ENCODE measurements around the gene SPATA31E1.
"Not testable (repeated sequence)": the region's sequence is repeated elsewhere in the genome, so short reads cannot be mapped to it uniquely, and the experiment has no call there.

Gene SPATA31E1

DNA sequence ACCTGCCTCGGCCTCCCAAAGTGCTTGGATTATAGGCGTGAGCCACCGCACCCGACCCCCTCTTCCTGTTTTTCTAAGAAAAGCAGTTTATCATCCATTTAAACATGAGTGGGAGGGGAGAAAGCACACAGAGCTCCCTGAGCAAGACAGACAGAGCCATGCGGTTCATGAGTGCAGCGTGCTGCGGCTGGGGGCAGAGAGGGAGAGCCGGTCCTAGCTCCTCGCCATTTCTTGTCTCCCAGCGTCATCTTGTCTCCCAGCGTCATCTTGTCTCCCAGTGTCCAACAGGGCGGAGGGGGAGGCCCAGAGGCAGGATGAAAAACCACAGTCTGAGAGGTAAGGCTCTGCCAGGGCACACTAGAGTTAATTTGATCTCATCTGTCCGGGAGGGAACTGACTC lies 36.3 kb downstream of the SPATA31E1 start:
- DNase-seq (ENCODE audit: extremely low read depth in 1 of 2, low read depth in 1 of 2) = not testable (repeated sequence)

DNA sequence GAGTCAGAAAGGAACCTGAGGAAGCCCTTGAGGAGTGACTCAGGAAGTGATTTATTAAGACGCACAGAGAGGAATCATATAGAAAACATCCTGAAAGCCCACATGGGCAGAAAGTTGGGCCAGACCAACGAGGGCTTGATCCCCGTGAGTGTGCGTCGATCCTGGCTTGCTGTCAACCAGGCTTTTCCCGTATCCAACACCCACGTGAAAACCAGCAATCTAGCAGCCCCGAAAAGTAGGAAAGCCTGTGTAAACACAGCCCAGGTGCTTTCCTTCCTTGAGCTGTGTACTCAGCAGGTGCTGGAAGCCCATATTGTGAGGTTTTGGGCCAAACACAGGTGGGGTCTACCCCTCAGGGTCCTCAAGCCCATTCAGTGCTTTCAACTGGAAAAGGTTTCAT lies 38.9 kb downstream of the SPATA31E1 start:
- DNase-seq (ENCODE audit: extremely low read depth in 1 of 2, low read depth in 1 of 2) = not testable (repeated sequence)

DNA sequence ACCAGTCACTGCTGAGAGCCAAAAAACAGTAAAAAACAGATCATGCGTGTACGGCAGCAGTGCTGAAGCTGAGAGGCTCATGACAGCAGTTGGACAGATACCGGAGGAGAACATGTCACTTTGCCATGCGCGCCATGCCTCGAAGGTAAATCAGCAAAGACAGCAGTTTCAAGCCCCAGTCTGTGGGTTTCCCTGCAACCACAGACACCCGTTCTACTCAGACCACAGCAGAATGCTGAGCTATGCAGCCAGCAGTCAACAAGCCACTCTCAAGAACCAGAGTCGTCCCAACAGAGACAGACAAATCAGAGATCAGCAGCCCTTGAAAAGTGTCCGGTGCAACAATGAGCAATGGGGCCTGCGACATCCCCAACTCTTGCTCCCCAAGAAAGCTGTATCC lies 40.3 kb downstream of the SPATA31E1 start:
- DNase-seq (ENCODE audit: extremely low read depth in 1 of 2, low read depth in 1 of 2) = not testable (repeated sequence)

DNA sequence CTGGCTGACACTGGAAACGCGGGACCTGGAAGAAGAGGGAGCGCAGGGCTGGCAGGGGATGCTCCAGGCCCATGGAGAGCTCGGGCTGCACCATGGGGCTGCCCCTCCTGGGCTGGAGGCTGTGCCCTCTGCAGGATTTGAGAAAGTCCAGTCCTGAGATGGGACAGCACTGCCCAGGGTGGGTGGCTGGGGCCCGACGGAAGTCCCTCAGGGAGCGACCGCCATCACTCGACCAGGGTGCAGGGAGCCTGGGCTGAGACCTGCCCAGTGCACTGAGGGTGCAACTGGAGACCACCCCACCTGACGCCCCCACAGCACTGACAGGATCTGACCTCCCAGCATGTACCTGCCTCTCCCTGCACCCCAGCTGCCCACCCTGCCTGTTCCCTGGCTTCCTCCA lies 42.2 kb downstream of the SPATA31E1 start:
- DNase-seq (ENCODE audit: extremely low read depth in 1 of 2, low read depth in 1 of 2) = not testable (repeated sequence)

DNA sequence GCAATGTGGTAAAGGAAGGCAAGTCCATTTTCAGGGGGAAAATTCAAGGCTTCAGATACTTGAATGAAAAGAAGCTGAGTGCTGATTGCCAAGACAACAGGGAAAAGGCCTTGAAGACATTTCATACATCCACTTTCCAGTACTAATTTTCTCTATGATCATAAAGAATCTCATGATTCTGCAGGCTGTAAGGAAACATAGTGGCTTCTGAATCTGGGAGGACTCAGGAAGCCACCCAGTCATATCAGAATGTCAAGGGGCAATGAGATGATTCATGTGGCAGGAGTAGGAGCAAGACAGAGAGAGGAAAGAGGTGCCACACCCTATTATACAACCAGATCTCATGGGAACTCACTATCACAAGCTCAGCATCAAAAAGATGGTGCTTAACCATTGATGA lies 46.5 kb downstream of the SPATA31E1 start:
- DNase-seq (ENCODE audit: extremely low read depth in 1 of 2, low read depth in 1 of 2) = not testable (repeated sequence)

DNA sequence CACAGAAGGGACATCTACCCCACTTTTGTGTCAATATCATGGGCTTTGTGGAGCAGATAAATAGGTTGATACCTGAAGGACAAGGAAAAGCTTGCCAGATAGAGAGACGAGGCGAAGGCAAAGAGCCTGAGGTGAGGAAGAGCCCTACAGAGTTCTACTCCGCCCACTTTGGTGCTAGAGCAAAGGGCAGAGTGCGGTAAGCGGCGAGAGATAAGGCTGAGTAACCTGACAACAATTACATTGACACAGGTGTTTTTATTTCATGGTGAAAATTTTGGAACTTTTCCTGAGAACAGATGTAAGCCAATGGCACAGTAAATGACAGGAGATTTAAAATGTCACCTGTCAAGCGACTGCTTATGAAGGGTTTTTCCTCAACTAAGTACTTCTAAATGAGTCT lies 51.8 kb downstream of the SPATA31E1 start:
- not testable (repeated sequence) for DNase-seq (ENCODE audit: extremely low read depth in 1 of 2, low read depth in 1 of 2)

DNA sequence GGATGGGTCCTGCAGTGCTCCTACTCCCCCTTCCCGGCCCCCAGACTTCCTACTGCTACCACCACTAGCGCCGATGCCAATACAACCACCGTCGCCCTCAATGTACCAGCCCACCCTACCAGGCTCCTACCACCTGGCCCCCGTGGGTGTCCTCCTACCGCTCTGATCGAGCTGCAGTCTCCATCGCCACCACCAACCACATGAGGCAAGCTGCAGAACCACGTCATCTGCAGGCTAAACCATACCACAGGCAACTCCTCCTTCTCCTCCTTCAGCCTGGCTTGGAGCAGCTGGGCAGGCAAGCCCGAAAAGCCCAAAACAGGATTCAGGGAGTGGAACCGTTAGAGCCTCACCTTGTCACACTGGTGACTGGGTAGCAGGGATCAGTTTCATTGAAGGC lies 54.7 kb downstream of the SPATA31E1 start:
- DNase-seq (ENCODE audit: extremely low read depth in 1 of 2, low read depth in 1 of 2) = not testable (repeated sequence)

DNA sequence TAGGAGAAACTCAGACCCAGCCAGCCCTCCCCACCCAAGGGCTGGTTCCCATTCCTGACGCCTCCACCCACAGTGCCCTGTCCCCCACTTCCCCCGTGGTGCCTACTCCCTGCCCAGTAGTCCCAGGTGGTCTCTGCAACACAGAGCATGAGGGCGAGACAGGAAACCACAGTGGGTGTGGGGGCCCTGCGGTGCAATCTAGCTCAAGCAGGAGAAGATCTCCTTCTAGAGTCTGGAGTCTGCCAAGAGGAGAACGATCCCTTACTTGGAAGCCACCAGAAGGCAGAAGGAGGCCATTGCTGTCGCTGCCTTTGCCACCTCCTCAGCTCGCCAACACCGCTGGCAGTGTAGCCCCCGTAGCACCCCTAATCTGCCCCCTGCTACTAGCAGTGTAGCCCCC lies 55.2 kb downstream of the SPATA31E1 start:
- DNase-seq (ENCODE audit: extremely low read depth in 1 of 2, low read depth in 1 of 2) = not testable (repeated sequence)

DNA sequence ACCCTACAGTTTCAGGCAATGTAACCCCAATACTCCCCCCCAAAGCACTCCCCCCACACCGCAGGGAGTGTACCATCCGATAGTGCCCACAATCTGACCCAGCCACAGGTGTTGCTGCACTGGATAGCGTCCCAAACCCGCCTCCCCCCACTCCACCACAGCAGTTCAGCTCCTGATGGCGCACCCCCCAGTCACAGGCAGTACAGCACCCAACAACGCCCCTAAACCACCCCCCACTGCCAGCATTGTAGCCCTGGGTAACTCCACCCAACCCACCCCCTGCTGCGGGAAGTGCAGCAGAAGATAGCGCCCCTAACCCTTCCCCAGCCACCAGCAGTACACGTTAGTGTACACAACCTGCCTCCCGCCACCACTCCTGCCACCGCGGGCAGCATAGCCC lies 55.7 kb downstream of the SPATA31E1 start:
- DNase-seq (ENCODE audit: extremely low read depth in 1 of 2, low read depth in 1 of 2) = not testable (repeated sequence)

Data from activated CD8-positive, alpha-beta memory T cell treated with anti-CD3 and anti-CD28 coated beads for 1 hour (primary cell).